Tibial nerve (tissue), 3 donors: Measurements from ENCODE around the gene CERS2.

Source experiments
- POLR2A ChIP-seq, 2 donors: fragments of 450-650 bp; IDR thresholded peaks; one replicate each; pipeline ENCODE4 v1.6.1; 2017; ENCODE audit warnings: antibody characterized with exemption in 2 of 2, mild to moderate bottlenecking in 2 of 2, moderate library complexity in 2 of 2
- TF ChIP-seq, protein P1 (sequence below), 5 experiments: fragments of 200-600 bp in 3 of 5; fragments of 450-650 bp in 2 of 5; sonication (generic) in 3 of 5; IDR thresholded peaks; one replicate each; pipeline ENCODE4 v1.5.1; 2016 to 2019; ENCODE audit warnings: antibody characterized with exemption in 5 of 5, mild to moderate bottlenecking in 3 of 5, moderate library complexity in 2 of 5

DNA sequence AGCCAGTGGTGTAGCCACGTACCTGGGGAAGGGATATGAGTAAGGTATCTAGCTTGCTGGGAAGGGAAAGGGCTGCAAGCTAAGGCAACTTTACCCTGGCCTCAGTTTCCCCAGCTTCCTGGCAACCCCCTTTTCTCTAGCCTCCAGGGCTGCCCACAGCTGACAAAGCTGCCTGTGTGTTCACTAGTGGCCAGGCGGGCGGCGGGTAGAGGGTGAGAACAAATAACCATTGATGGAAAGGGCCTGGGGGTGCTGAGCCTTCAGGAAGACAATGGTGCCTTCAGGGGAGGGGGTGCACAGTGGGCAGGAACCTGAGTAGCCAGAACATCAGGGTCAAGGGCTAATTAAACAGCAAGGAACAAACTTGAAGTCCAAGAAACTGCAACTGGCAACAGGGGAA is 6.1 kb downstream of the CERS2 start:
- TF ChIP-seq, protein P1, sequence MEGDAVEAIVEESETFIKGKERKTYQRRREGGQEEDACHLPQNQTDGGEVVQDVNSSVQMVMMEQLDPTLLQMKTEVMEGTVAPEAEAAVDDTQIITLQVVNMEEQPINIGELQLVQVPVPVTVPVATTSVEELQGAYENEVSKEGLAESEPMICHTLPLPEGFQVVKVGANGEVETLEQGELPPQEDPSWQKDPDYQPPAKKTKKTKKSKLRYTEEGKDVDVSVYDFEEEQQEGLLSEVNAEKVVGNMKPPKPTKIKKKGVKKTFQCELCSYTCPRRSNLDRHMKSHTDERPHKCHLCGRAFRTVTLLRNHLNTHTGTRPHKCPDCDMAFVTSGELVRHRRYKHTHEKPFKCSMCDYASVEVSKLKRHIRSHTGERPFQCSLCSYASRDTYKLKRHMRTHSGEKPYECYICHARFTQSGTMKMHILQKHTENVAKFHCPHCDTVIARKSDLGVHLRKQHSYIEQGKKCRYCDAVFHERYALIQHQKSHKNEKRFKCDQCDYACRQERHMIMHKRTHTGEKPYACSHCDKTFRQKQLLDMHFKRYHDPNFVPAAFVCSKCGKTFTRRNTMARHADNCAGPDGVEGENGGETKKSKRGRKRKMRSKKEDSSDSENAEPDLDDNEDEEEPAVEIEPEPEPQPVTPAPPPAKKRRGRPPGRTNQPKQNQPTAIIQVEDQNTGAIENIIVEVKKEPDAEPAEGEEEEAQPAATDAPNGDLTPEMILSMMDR (IDR thresholded peaks at IDR 0.05) = no peak
- no peak for TF ChIP-seq POLR2A (IDR thresholded peaks at IDR 0.05)
